GM15510 (cell line): ENCODE results near the gene NAE1.
A peak's percentile ranks its signal among the peaks of the same experiment; 100 is the strongest.

Experiments
- POLR2A ChIP-seq: IDR thresholded peaks from 3 replicates; pipeline ENCODE4 v1.6.1; 2011; ENCODE audit warnings: borderline replicate concordance; ENCODE audit not compliant: insufficient read length; ENCODE audit errors: extremely low read depth

The NAE1 gene

GRCh38 chr16:66830422-66831404 lies at the start of gene NAE1:
TSS of gene NAE1 (minus strand) at chr16:66830976. CDS start at chr16:66830899, 77 bp downstream.
- TF ChIP-seq POLR2A = peak; percentile 89

- no peak for TF ChIP-seq POLR2A
These were observed 47.3 kb upstream of the NAE1 start for GRCh38 chr16:66878067-66878466.

- no peak for TF ChIP-seq POLR2A
These were observed 43.5 kb upstream of the NAE1 start for GRCh38 chr16:66874079-66874775.

GRCh38 chr16:66873685-66874055 lies 42.9 kb upstream of the NAE1 start:
- TF ChIP-seq POLR2A = no peak

GRCh38 chr16:66872943-66873684 lies 42.3 kb upstream of the NAE1 start:
- TF ChIP-seq POLR2A = no peak

- no peak for TF ChIP-seq POLR2A
These were observed 41.8 kb upstream of the NAE1 start for GRCh38 chr16:66872559-66872942.

DNA sequence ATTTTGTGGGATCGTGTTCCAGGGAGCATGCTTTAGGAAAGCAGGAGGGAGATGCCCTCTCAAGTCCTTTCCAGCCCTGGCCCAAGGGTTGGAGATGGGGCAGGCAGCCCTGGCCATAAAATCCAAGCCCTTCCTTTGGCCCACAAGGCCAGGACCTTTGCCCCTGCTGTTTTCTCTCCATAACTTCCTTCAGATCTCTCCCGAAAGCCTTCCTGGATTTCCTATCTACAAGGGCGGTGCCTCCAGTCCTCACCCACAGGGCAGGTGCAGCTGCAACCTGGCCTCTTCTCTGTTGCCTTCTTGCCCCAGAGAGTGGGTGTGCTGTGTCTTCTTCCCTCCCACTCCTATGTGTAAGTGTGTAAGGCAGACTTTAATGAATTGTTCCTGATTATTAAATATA lies 41.1 kb upstream of the NAE1 start:
- TF ChIP-seq POLR2A = no peak

GRCh38 chr16:66869424-66869823 lies 38.6 kb upstream of the NAE1 start:
- no peak for TF ChIP-seq POLR2A

DNA sequence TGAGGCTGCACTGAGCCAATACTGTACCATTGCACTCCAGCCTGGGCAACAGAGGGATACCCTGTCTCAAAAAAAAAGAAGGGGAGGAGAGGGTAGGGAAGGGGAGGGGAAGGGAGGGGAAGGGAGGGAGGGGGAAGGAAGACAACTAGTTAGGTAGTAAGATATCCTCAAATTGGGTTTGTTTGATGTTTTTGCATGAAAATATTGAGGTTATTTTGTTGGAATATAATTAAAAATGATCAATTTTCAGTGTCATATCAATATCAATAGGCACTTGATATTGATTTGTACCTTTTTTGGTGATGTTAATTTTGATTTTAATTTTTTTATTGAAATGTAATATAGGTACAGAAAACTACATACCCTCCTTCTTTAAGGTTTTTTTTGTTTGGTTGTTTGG lies 32.9 kb upstream of the NAE1 start:
- TF ChIP-seq POLR2A = no peak

- no peak for TF ChIP-seq POLR2A
These were observed 31.3 kb upstream of the NAE1 start for GRCh38 chr16:66862023-66862520.

- no peak for TF ChIP-seq POLR2A
These were observed 28.8 kb upstream of the NAE1 start for GRCh38 chr16:66859397-66860068.

- TF ChIP-seq POLR2A = no peak
These were observed 28.1 kb upstream of the NAE1 start for GRCh38 chr16:66858740-66859396.

DNA sequence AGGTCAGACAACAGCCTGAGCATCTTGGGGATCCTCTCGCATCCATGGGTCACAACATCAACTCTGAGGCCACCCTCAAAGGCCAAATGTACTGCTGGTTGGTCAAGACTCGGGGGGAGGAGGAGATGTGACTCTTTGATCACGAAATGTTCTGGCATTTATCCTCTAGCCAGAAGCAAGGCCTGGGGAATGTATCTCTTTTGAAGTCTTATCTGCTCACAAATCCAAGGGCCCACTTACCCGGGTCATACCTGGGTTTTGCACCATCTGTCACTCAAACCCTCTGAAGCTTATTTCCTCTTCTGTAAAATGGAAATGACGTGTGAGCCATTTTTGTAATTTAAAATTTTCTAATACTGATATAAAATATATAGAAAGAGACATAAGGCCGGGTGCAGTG lies 26.7 kb upstream of the NAE1 start:
- TF ChIP-seq POLR2A = no peak

- no peak for TF ChIP-seq POLR2A
These were observed 26.0 kb upstream of the NAE1 start for GRCh38 chr16:66856801-66857200.

- no peak for TF ChIP-seq POLR2A
These were observed 25.5 kb upstream of the NAE1 start for GRCh38 chr16:66856184-66856730.
